ENCODE data around the gene TRMT1L.

TRMT1L gene

DNA sequence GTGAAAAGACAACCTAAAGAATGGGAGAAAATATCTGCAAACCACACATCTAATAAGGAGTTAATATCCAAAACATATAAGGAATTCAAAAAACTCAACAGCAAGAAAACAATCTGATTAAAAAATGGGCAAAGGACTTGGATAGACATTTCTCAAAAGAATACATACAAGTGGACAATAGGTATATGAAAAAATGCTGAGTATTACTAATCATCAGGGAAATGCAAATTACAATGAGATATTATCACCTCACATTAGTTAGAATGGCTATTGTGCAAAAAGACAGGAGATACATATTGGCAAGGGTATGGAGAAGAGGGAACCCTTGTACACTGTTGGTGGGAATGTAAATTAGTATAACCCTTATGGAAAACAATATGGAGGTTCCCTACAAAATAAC is 44.9 kb downstream of the TRMT1L start:
- ATAC-seq, result no peak
- TF ChIP-seq, protein P1, sequence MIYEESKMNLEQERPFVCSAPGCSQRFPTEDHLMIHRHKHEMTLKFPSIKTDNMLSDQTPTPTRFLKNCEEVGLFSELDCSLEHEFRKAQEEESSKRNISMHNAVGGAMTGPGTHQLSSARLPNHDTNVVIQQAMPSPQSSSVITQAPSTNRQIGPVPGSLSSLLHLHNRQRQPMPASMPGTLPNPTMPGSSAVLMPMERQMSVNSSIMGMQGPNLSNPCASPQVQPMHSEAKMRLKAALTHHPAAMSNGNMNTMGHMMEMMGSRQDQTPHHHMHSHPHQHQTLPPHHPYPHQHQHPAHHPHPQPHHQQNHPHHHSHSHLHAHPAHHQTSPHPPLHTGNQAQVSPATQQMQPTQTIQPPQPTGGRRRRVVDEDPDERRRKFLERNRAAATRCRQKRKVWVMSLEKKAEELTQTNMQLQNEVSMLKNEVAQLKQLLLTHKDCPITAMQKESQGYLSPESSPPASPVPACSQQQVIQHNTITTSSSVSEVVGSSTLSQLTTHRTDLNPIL (CRISPR knock-in tag; IDR thresholded peaks at IDR 0.05; ENCODE audit: low read depth), result no peak
- no peak for TF ChIP-seq ARNTL (CRISPR knock-in tag; IDR thresholded peaks at IDR 0.05; ENCODE audit: borderline replicate concordance, low read depth)
- no peak for TF ChIP-seq ZC3H10 (CRISPR knock-in tag; IDR thresholded peaks at IDR 0.05)
- TF ChIP-seq TSHZ2 (CRISPR knock-in tag; IDR thresholded peaks at IDR 0.05), result no peak
- TF ChIP-seq TCF4 (CRISPR knock-in tag; IDR thresholded peaks at IDR 0.05; ENCODE audit: borderline replicate concordance), result no peak
- no peak for TF ChIP-seq OSR1 (CRISPR knock-in tag; IDR thresholded peaks at IDR 0.05)
- TF ChIP-seq ESRRG (CRISPR knock-in tag; IDR thresholded peaks at IDR 0.05), result no peak
- TF ChIP-seq ZFP30 (CRISPR knock-in tag; IDR thresholded peaks at IDR 0.05), result no peak
- no peak for TF ChIP-seq CSDC2 (CRISPR knock-in tag; IDR thresholded peaks at IDR 0.05)
- TF ChIP-seq, protein P2, sequence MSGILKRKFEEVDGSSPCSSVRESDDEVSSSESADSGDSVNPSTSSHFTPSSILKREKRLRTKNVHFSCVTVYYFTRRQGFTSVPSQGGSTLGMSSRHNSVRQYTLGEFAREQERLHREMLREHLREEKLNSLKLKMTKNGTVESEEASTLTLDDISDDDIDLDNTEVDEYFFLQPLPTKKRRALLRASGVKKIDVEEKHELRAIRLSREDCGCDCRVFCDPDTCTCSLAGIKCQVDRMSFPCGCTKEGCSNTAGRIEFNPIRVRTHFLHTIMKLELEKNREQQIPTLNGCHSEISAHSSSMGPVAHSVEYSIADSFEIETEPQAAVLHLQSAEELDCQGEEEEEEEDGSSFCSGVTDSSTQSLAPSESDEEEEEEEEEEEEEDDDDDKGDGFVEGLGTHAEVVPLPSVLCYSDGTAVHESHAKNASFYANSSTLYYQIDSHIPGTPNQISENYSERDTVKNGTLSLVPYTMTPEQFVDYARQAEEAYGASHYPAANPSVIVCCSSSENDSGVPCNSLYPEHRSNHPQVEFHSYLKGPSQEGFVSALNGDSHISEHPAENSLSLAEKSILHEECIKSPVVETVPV (CRISPR knock-in tag; IDR thresholded peaks at IDR 0.05), result no peak
- no peak for TF ChIP-seq ZNF565 (CRISPR knock-in tag; conservative IDR thresholded peaks at IDR 0.05; ENCODE audit: low read depth)
- no peak for TF ChIP-seq ZNF70 (CRISPR knock-in tag; IDR thresholded peaks at IDR 0.05)
- TF ChIP-seq TOX (CRISPR knock-in tag; IDR thresholded peaks at IDR 0.05; ENCODE audit: borderline replicate concordance), result no peak
- TF ChIP-seq POU6F1 (CRISPR knock-in tag; IDR thresholded peaks at IDR 0.05; ENCODE audit: borderline replicate concordance, low read depth), result no peak
- TF ChIP-seq GLIS3 (CRISPR knock-in tag; IDR thresholded peaks at IDR 0.05), result no peak
- no peak for TF ChIP-seq ISL1 (CRISPR knock-in tag; IDR thresholded peaks at IDR 0.05)
- TF ChIP-seq ZNF8 (CRISPR knock-in tag; IDR thresholded peaks at IDR 0.05), result no peak
- TF ChIP-seq RARB (CRISPR knock-in tag; IDR thresholded peaks at IDR 0.05), result no peak
- no peak for TF ChIP-seq BACH2 (CRISPR knock-in tag; IDR thresholded peaks at IDR 0.05; ENCODE audit: borderline replicate concordance)

DNA sequence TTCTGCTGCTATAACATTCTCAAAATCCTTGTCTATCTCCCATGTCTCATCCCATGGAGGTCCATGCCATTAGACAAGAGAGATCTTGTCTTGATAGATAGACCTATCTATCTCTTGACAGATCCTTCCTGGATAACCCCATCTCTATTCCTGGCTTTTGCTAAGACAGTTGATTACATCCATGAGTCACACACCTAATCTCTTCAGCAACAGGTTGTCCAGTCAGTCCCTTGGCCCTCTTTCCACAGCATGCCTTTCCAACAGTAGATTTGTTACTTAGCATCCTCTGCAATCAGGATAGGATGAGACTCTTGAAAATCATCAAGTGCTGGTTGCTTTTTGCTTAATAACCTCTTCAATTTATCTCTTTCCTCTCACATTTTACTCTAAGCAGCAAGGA is 46.6 kb downstream of the TRMT1L start:
- ATAC-seq, result no peak
- TF ChIP-seq ZFP30 (CRISPR knock-in tag; IDR thresholded peaks at IDR 0.05) (no peak), PATZ1 (CRISPR knock-in tag; IDR thresholded peaks at IDR 0.05; ENCODE audit: borderline replicate concordance) (no peak), POU6F1 (CRISPR knock-in tag; IDR thresholded peaks at IDR 0.05; ENCODE audit: borderline replicate concordance, low read depth) (no peak), RARB (CRISPR knock-in tag; IDR thresholded peaks at IDR 0.05) (no peak), PPARA (CRISPR knock-in tag; IDR thresholded peaks at IDR 0.05; ENCODE audit: borderline replicate concordance) (no peak), ZNF8 (CRISPR knock-in tag; IDR thresholded peaks at IDR 0.05) (no peak), ZNF70 (CRISPR knock-in tag; IDR thresholded peaks at IDR 0.05) (no peak), ZC3H10 (CRISPR knock-in tag; IDR thresholded peaks at IDR 0.05) (no peak)

Data from SK-N-SH treated with all-trans-retinoic acid at 6 μM for 48 hours (cell line).